ENCODE measurements around the gene RPL41. TPM values are rescaled to one million over a fixed set of nuclear protein-coding genes. Genes with fewer than 3 reads are reported as not detected.
"Not testable (repeated sequence)": the region's sequence is repeated elsewhere in the genome, so short reads cannot be mapped to it uniquely, and the experiment has no call there.

The RPL41 gene
- total and polyA plus RNA-seq, 4 donors, result 979 to 2,155 (median 1,482) TPM

DNA sequence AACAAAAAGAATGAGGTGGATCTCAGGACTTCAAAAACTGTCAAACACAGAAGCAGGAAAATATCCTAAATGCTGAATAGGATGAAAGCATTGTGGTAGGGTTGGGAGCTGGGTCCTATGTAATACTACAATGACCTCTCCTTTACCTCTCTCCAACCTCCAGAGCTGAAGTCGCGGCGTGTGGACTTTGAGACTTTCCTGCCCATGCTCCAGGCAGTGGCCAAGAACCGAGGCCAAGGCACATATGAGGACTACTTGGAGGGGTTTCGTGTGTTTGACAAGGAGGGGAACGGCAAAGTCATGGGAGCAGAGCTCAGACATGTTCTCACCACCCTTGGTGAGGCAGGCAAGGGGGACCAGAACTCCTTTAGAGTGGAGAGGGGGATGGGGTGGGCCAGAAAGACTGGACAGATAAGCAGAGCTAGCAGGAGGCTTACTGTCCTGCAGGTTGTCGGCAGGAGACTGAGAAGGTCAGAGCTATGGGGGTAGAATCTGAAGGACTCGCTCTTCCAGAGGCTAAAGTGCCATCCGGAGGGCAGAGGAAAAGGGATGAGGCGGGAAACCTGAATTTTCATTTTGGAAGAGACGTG is 38.9 kb downstream of the RPL41 start:
- no peak for DNase-seq (ENCODE audit: low spot score)
- Histone ChIP-seq H3K4me3 (ENCODE audit: low read depth in 1 of 3, low read length in 3 of 3) (no peak overlapping the region), H3K36me3 (ENCODE audit: control insufficient read depth in 4 of 4, insufficient read depth in 3 of 4, low read depth in 1 of 4, low read length in 3 of 4) (peaks cover 2 to 6% (median 4%) of the 10 kb centered on the region in 4 donors), H3K9me3 (ENCODE audit: control insufficient read depth in 4 of 4, low read length in 3 of 4) (no peaks in the 10 kb centered on the region), H3K9ac (ENCODE audit: low read depth in 1 of 2, low read length in 2 of 2) (no peak overlapping the region), H3K27me3 (ENCODE audit: control insufficient read depth in 4 of 4, insufficient read depth in 4 of 4, low read length in 3 of 4) (no peaks in the 10 kb centered on the region), H3K27ac (ENCODE audit: low read depth in 1 of 2, low read length in 2 of 2) (peak overlapping the region in 1 of 2 donors; percentile 6), H3K4me1 (ENCODE audit: control insufficient read depth in 4 of 4, insufficient read depth in 4 of 4, low read length in 3 of 4) (peaks cover 9 to 54% (median 43%) of the 10 kb centered on the region in 4 donors)
- WGBS, result 61% methylated on average over 11 of the region's 11 CpGs
- TF ChIP-seq HNF4G (IDR thresholded peaks at IDR 0.05) (peak; percentile 58), SP1 (IDR thresholded peaks at IDR 0.05) (peak; percentile 76), HNF4A (conservative IDR thresholded peaks at IDR 0.05) (peak; percentile 81 to 87), GABPA (IDR thresholded peaks at IDR 0.05 in 1 of 2, conservative IDR thresholded peaks at IDR 0.05 in 1 of 2) (no peak), TAF1 (conservative IDR thresholded peaks at IDR 0.05) (no peak), RXRA (IDR thresholded peaks at IDR 0.05) (peak; percentile 72 to 74)

- peaks cover 9 to 59% (median 48%) of the 10 kb centered on the region in 4 donors for H3K4me1 ChIP-seq (ENCODE audit: control insufficient read depth in 4 of 4, insufficient read depth in 4 of 4, low read length in 3 of 4)
- H3K9ac ChIP-seq (ENCODE audit: low read depth in 1 of 2, low read length in 2 of 2); H3K4me3 ChIP-seq (ENCODE audit: low read depth in 1 of 3, low read length in 3 of 3); H3K27ac ChIP-seq (ENCODE audit: low read depth in 1 of 2, low read length in 2 of 2); H3K9me3 ChIP-seq (ENCODE audit: control insufficient read depth in 4 of 4, low read length in 3 of 4); H3K27me3 ChIP-seq (ENCODE audit: control insufficient read depth in 4 of 4, insufficient read depth in 4 of 4, low read length in 3 of 4); DNase-seq (ENCODE audit: low spot score): not testable (repeated sequence)
- peaks cover 10 to 18% (median 16%) of the 10 kb centered on the region in 4 donors for H3K36me3 ChIP-seq (ENCODE audit: control insufficient read depth in 4 of 4, insufficient read depth in 3 of 4, low read depth in 1 of 4, low read length in 3 of 4)
- 95% methylated on average over 21 of the region's 21 CpGs for WGBS
These were observed 40.2 kb downstream of the RPL41 start for GRCh38 chr12:56156464-56157200.

DNA sequence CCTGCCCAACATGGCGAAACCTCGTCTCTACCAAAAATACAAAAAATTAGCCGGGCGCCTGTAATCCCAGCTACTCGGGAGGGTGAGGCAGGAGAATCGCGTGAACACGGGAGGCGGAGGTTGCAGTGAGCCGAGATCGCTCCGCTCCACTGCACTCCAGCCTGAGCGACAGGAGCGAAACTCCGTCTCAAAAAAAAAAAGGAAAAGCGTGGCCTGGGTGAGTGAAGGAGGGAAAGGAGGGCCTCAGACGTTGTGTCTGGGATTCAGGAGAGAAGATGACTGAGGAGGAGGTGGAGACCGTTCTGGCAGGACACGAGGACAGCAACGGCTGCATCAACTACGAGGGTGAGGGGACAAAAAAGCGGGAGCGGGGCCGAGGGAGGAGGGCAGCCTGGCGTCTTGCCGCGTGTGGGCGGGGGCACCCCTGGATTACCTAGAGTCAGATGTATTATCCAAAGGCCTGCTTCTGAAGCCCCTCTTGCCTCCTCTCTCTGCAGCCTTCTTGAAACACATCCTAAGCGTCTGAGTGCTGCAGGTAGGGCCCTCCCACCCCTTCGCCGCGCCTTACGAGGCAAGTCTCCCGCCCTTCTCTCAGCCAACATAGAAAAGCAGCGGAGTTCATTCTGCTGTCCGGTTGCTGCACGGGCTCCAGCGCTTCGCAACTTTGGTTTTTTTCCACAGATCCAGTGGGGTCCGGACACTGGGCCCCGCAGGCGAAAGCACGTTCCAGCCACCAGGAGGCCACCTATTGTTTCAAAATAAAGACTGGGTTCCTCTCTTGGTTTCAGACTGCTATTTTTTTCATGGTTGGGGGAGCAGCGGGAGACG is 41.0 kb downstream of the RPL41 start:
- H3K9me3 ChIP-seq (ENCODE audit: control insufficient read depth in 4 of 4, low read length in 3 of 4), result no peaks in the 10 kb centered on the region
- 17% methylated on average over 45 of the region's 45 CpGs for WGBS
- peak overlapping the region; percentile 32 to 45 for H3K9ac ChIP-seq (ENCODE audit: low read depth in 1 of 2, low read length in 2 of 2)
- peaks cover 12 to 26% (median 23%) of the 10 kb centered on the region in 4 donors for H3K36me3 ChIP-seq (ENCODE audit: control insufficient read depth in 4 of 4, insufficient read depth in 3 of 4, low read depth in 1 of 4, low read length in 3 of 4)
- peak overlapping the region; percentile 85 to 98 for H3K27ac ChIP-seq (ENCODE audit: low read depth in 1 of 2, low read length in 2 of 2)
- no peaks in the 10 kb centered on the region for H3K27me3 ChIP-seq (ENCODE audit: control insufficient read depth in 4 of 4, insufficient read depth in 4 of 4, low read length in 3 of 4)
- peak; percentile 68 for DNase-seq (ENCODE audit: low spot score)
- TF ChIP-seq GABPA (IDR thresholded peaks at IDR 0.05 in 1 of 2, conservative IDR thresholded peaks at IDR 0.05 in 1 of 2) (no peak), EGR1 (IDR thresholded peaks at IDR 0.05; ENCODE audit: low read depth in 2 of 2) (no peak), HNF4A (conservative IDR thresholded peaks at IDR 0.05) (peak in 1 of 2 donors; percentile 3), RAD21 (IDR thresholded peaks at IDR 0.05) (peak; percentile 34 to 62), SP1 (IDR thresholded peaks at IDR 0.05) (peak; percentile 65)
- TF ChIP-seq, protein P1, sequence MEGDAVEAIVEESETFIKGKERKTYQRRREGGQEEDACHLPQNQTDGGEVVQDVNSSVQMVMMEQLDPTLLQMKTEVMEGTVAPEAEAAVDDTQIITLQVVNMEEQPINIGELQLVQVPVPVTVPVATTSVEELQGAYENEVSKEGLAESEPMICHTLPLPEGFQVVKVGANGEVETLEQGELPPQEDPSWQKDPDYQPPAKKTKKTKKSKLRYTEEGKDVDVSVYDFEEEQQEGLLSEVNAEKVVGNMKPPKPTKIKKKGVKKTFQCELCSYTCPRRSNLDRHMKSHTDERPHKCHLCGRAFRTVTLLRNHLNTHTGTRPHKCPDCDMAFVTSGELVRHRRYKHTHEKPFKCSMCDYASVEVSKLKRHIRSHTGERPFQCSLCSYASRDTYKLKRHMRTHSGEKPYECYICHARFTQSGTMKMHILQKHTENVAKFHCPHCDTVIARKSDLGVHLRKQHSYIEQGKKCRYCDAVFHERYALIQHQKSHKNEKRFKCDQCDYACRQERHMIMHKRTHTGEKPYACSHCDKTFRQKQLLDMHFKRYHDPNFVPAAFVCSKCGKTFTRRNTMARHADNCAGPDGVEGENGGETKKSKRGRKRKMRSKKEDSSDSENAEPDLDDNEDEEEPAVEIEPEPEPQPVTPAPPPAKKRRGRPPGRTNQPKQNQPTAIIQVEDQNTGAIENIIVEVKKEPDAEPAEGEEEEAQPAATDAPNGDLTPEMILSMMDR (IDR thresholded peaks at IDR 0.05; ENCODE audit: low read depth, low read length, missing input control), result peak; percentile 64
- peak overlapping the region; percentile 50 to 73 (median 64) for H3K4me3 ChIP-seq (ENCODE audit: low read depth in 1 of 3, low read length in 3 of 3)
- H3K4me1 ChIP-seq (ENCODE audit: control insufficient read depth in 4 of 4, insufficient read depth in 4 of 4, low read length in 3 of 4), result peaks cover 9 to 56% (median 47%) of the 10 kb centered on the region in 4 donors

Data from liver (tissue), 9 donors.